Type B pancreatic cell (in vitro differentiated cells): ENCODE data around the gene SLC47A1. TPM values are rescaled to one million over a fixed set of nuclear protein-coding genes. Genes with fewer than 3 reads are reported as not detected.

Source experiments
- DNase-seq: peaks from one replicate; pipeline ENCODE4 v3.0.0; 2021; ENCODE audit warnings: mixed read lengths; ENCODE audit not compliant: unreplicated experiment; ENCODE audit errors: extremely low spot score
- H3K27ac Mint-ChIP-seq: 2 replicates; pipeline ENCODE4 v1.8.0; 2021; ENCODE audit warnings: mild to moderate bottlenecking, mixed read lengths
- H3K27me3 Mint-ChIP-seq: 2 replicates; pipeline ENCODE4 v1.8.0; 2021; ENCODE audit warnings: mixed read lengths
- H3K36me3 Mint-ChIP-seq: 2 replicates; pipeline ENCODE4 v1.8.0; 2021; ENCODE audit warnings: mixed read lengths
- H3K4me1 Mint-ChIP-seq: one replicate; pipeline ENCODE4 v1.8.0; 2021; ENCODE audit warnings: mixed read lengths; ENCODE audit not compliant: unreplicated experiment
- H3K4me3 Mint-ChIP-seq: 2 replicates; pipeline ENCODE4 v1.8.0; 2021; ENCODE audit warnings: mild to moderate bottlenecking, mixed read lengths
- H3K9me3 Mint-ChIP-seq: 2 replicates; pipeline ENCODE4 v1.8.0; 2021; ENCODE audit warnings: mixed read lengths
- CTCF ChIP-seq: fragments of 200-600 bp; sonication (generic); conservative IDR thresholded peaks from 2 replicates; pipeline ENCODE4 v1.5.0; 2021; ENCODE audit warnings: antibody characterized with exemption, mild to moderate bottlenecking
- total RNA-seq: library from RNA; stranded (reverse); gene quantifications from 2 replicates; pipeline ENCODE4 v1.2.1, GENCODE V29; 2021; ENCODE audit warnings: low replicate concordance

The SLC47A1 gene
- total RNA-seq, 1 donor from 2014 or later: 5.9 TPM

DNA sequence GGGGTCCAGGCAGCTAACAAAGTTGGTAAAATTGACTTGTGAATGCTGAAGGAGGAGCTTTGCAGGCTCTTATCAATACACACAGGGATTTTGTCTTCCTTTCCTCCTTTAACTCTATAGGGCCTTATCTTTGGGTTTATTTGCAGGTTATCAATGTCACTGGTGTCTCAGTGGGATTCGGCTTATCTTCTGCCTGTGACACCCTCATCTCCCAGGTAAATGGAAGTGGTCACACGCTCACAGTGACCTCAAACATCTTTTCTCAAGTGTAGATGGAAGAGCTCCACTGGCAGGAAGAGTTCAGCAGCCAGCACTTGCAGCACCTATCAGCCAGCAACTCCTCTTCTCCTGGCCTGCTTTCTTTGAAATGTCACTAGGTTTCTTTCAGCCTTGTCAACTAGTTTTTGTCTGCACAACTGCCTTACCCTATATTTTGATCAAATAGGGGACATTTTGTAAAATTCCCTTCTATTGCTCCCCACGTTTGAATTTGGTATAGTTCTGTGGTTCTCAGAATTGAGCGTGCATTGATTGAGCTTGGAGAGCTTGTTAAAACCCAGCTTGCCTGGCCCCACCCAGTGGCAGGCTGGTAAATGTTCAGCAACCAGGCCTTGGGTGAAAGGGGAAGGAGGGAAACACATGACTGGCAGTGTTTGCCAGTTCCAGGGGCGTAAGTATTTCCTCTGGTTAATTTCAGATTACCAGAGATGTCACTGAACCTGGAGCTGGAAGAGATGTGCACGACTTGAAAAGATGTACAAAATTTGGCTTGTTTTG is 12.8 kb downstream of the SLC47A1 start:
- TF ChIP-seq CTCF: peak; percentile 12
- peaks cover 5% of the 10 kb centered on the region for H3K4me1 Mint-ChIP-seq
- H3K27ac Mint-ChIP-seq: no peak overlapping the region
- H3K27me3 Mint-ChIP-seq: peaks cover 2% of the 10 kb centered on the region
- H3K9me3 Mint-ChIP-seq: no peaks in the 10 kb centered on the region
- H3K36me3 Mint-ChIP-seq: no peaks in the 10 kb centered on the region
- H3K4me3 Mint-ChIP-seq: no peak overlapping the region
- DNase-seq: no peak

DNA sequence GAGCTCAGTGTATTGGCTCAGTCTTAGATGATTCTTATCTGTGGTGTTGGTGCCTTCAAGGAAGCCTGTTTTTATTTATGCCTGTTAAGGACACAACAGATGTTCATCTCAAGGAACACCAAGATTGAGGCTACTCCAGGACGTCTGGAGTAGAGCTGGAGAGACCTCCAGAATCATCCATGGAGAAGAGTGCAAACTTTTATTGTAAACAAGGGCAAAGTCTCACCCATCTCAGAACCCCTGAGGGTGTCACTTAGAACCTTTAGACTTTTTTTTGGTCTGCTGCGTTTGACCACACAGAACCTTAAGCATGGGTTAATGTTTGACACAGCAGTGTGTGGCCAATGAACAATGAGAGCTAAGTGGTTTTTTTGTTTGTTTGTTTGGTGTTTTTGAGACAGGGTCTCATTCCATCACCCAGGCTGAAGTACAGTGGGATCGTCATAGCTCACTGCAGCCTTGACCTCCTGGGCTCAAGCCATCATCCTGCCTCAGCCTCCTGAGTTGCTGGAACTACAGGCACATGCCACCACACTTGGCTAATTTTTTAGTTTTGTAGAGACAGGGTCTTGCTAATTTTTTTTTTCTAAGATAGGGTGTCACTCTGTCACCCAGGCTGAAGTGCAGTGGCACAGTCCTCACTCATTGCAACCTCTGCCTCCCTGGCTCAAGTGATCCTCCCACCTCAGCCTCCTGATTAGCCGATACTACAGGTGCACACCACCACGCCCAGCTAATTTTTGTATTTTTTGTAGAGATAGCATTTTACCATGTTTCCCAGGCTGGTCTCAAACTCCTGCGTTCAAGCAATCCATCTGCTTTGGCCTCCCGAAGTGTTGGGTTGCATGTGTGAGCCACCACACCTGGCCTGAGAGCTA is 16.3 kb downstream of the SLC47A1 start:
- TF ChIP-seq CTCF: no peak
- no peaks in the 10 kb centered on the region for H3K36me3 Mint-ChIP-seq
- H3K4me1 Mint-ChIP-seq: peaks cover 10% of the 10 kb centered on the region
- DNase-seq: no peak
- H3K9me3 Mint-ChIP-seq: no peaks in the 10 kb centered on the region
- peaks cover 3% of the 10 kb centered on the region for H3K27me3 Mint-ChIP-seq
- H3K4me3 Mint-ChIP-seq: no peak overlapping the region
- peak overlapping the region; percentile 8 for H3K27ac Mint-ChIP-seq

GRCh38 chr17:19551165-19551564 is 17.5 kb downstream of the SLC47A1 start:
- Mint-ChIP-seq H3K36me3 (no peaks in the 10 kb centered on the region), H3K9me3 (no peaks in the 10 kb centered on the region), H3K27me3 (peaks cover 3% of the 10 kb centered on the region), H3K4me1 (peaks cover 12% of the 10 kb centered on the region), H3K27ac (peak overlapping the region; percentile 34), H3K4me3 (no peak overlapping the region)
- no peak for TF ChIP-seq CTCF
- no peak for DNase-seq

- Mint-ChIP-seq H3K36me3 (no peaks in the 10 kb centered on the region), H3K4me3 (no peak overlapping the region), H3K4me1 (peaks cover 12% of the 10 kb centered on the region), H3K9me3 (no peaks in the 10 kb centered on the region), H3K27ac (no peak overlapping the region), H3K27me3 (peaks cover 3% of the 10 kb centered on the region)
- no peak for DNase-seq
- TF ChIP-seq CTCF: no peak
These were observed 18.0 kb downstream of the SLC47A1 start for GRCh38 chr17:19551591-19552148.

- H3K4me1 Mint-ChIP-seq: peaks cover 12% of the 10 kb centered on the region
- no peak for TF ChIP-seq CTCF
- H3K27ac Mint-ChIP-seq: no peak overlapping the region
- H3K9me3 Mint-ChIP-seq: no peaks in the 10 kb centered on the region
- DNase-seq: no peak
- H3K4me3 Mint-ChIP-seq: no peak overlapping the region
- no peaks in the 10 kb centered on the region for H3K36me3 Mint-ChIP-seq
- peaks cover 3% of the 10 kb centered on the region for H3K27me3 Mint-ChIP-seq
These were observed 19.4 kb downstream of the SLC47A1 start for GRCh38 chr17:19553036-19553435.
